ENCODE data around the gene TOP3B. TPM values are rescaled to one million over a fixed set of nuclear protein-coding genes. Genes with fewer than 3 reads are reported as not detected.

Gene TOP3B
- total RNA-seq, 1 donor from 2014 or later, result 63.3 TPM

- no peaks in the 10 kb centered on the region for H3K9me3 Mint-ChIP-seq
- no peak for DNase-seq (ENCODE audit: low spot score in 2 of 2, unreplicated experiment in 2 of 2)
- TF ChIP-seq CTCF (IDR thresholded peaks at IDR 0.05; ENCODE audit: unreplicated experiment), result no peak
- no peaks in the 10 kb centered on the region for H3K27me3 Mint-ChIP-seq (ENCODE audit: low read depth)
- H3K36me3 Mint-ChIP-seq, result no peaks in the 10 kb centered on the region
- H3K4me1 Mint-ChIP-seq, result no peaks in the 10 kb centered on the region
- H3K27ac Mint-ChIP-seq, result no peak overlapping the region
- no peak overlapping the region for H3K4me3 Mint-ChIP-seq
Measured at GRCh38 chr22:21909871-21910270, 72.7 kb downstream of the TOP3B start.

GRCh38 chr22:21907638-21908522 is 74.7 kb downstream of the TOP3B start:
- Mint-ChIP-seq H3K27ac (no peak overlapping the region), H3K9me3 (no peaks in the 10 kb centered on the region), H3K36me3 (no peaks in the 10 kb centered on the region), H3K4me3 (no peak overlapping the region), H3K27me3 (ENCODE audit: low read depth) (no peaks in the 10 kb centered on the region), H3K4me1 (no peaks in the 10 kb centered on the region)
- DNase-seq (ENCODE audit: low spot score in 2 of 2, unreplicated experiment in 2 of 2), result no peak
- TF ChIP-seq CTCF (IDR thresholded peaks at IDR 0.05; ENCODE audit: unreplicated experiment), result no peak

Other genes with a start within 250 kb of the TOP3B start
- 17.2 to 18.4 TPM (median 17.8 TPM) in 3 replicates for gene YPEL1, start 247.0 kb downstream of the TOP3B start, total RNA-seq
- 90.2 to 92.9 TPM (median 90.4 TPM) in 3 replicates for gene MAPK1, start 115.1 kb downstream of the TOP3B start, total RNA-seq
- 32.0 to 35.4 TPM (median 34.6 TPM) in 3 replicates for gene PPM1F, start 29.9 kb downstream of the TOP3B start, total RNA-seq